Epithelial cell of prostate (primary cell): ENCODE data around the gene DTD1.

Experiments used
- DNase-seq: peaks from one replicate; pipeline ENCODE4 v3.0.0-alpha.2; 2011; ENCODE audit warnings: low read depth, low spot score
- H3K27ac ChIP-seq: fragments of 450-650 bp; 2 replicates; pipeline ENCODE4 v1.5.1; 2017; ENCODE audit warnings: mild to moderate bottlenecking

Gene DTD1

GRCh38 chr20:18613553-18613952, 25.7 kb downstream of the DTD1 start:
- peak overlapping the region; percentile 59 for H3K27ac ChIP-seq
- peak; percentile 93 for DNase-seq

- DNase-seq: no peak
- H3K27ac ChIP-seq: no peak overlapping the region
These were observed 26.4 kb downstream of the DTD1 start for GRCh38 chr20:18614244-18614643.

- H3K27ac ChIP-seq: no peak overlapping the region
- no peak for DNase-seq
These were observed 27.3 kb downstream of the DTD1 start for GRCh38 chr20:18615020-18615650.

GRCh38 chr20:18621004-18621403, 33.1 kb downstream of the DTD1 start:
- DNase-seq: no peak
- no peak overlapping the region for H3K27ac ChIP-seq

GRCh38 chr20:18623156-18623910, 35.5 kb downstream of the DTD1 start:
- H3K27ac ChIP-seq: no peak overlapping the region
- DNase-seq: no peak

- DNase-seq: no peak
- H3K27ac ChIP-seq: no peak overlapping the region
These were observed 37.1 kb downstream of the DTD1 start for GRCh38 chr20:18624948-18625347.

GRCh38 chr20:18625907-18626655, 38.2 kb downstream of the DTD1 start:
- no peak for DNase-seq
- no peak overlapping the region for H3K27ac ChIP-seq

GRCh38 chr20:18628330-18628920, 40.6 kb downstream of the DTD1 start:
- no peak overlapping the region for H3K27ac ChIP-seq
- DNase-seq: no peak

GRCh38 chr20:18632196-18632789, 44.4 kb downstream of the DTD1 start:
- DNase-seq: no peak
- H3K27ac ChIP-seq: no peak overlapping the region

- no peak for DNase-seq
- H3K27ac ChIP-seq: no peak overlapping the region
These were observed 45.6 kb downstream of the DTD1 start for GRCh38 chr20:18633411-18633810.

GRCh38 chr20:18634501-18634900, 46.6 kb downstream of the DTD1 start:
- DNase-seq: no peak
- H3K27ac ChIP-seq: no peak overlapping the region

GRCh38 chr20:18635380-18635779, 47.5 kb downstream of the DTD1 start:
- no peak overlapping the region for H3K27ac ChIP-seq
- no peak for DNase-seq

GRCh38 chr20:18637224-18637623, 49.4 kb downstream of the DTD1 start:
- no peak for DNase-seq
- H3K27ac ChIP-seq: no peak overlapping the region

GRCh38 chr20:18638768-18639167, 50.9 kb downstream of the DTD1 start:
- no peak overlapping the region for H3K27ac ChIP-seq
- DNase-seq: no peak

- DNase-seq: no peak
These were observed 51.7 kb downstream of the DTD1 start for GRCh38 chr20:18639501-18639979.

GRCh38 chr20:18645196-18645745, 57.4 kb downstream of the DTD1 start:
- H3K27ac ChIP-seq: no peak overlapping the region
- DNase-seq: no peak

More at GRCh38 chr20:18639501-18639979, 51.7 kb downstream of the DTD1 start:
- no peak overlapping the region for H3K27ac ChIP-seq

GRCh38 chr20:18645851-18646250, 58.0 kb downstream of the DTD1 start:
- no peak overlapping the region for H3K27ac ChIP-seq
- no peak for DNase-seq

GRCh38 chr20:18647777-18648176, 59.9 kb downstream of the DTD1 start:
- DNase-seq: no peak
- H3K27ac ChIP-seq: no peak overlapping the region

- DNase-seq: no peak
- H3K27ac ChIP-seq: no peak overlapping the region
These were observed 62.4 kb downstream of the DTD1 start for GRCh38 chr20:18650224-18650623.
